ENCODE data around the gene HNRNPA3.

DNA sequence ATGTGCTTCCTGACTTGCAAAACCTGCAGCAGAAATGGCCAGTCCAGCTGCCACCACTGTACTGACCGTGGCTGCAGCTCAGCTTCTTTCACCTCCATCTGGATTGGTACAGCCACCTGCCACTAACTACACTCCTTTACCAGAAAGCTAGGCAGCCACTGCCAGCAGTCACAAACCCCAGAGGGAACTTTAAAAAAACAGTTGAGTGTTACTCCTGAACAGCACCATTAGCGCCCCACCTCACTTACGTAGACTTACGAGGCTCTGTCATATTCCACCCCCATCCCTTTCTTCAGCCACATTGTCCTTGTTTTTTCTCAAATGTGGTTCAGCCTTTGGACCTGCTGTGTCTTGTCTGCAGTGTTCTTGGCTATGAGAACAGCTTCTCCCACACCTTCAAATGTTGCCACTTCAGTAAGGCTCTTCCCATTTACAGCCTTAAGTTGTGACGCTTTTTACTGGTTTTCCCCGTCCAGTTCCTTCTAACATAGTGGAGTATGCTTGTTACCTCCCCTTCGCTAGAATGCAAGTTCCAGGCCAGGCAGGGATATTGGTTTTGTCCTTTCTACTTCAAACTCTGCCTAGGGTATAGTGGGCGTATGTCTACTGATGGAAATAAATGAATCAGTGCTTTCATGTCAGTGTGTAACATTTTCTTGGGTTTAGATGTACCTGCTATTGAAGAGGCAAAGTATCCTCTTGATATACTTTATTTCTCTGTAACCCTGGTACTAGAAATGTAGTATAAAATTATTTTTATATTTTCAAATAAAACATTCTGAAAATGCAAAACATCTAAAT is 17.0 kb downstream of the HNRNPA3 start:
- TF ChIP-seq POLR2A (IDR thresholded peaks at IDR 0.05; ENCODE audit: low read length), result no peak
- TF ChIP-seq GATA1 (IDR thresholded peaks at IDR 0.05; ENCODE audit: low read depth, low read length), result no peak

Measured in erythroblast (primary cell).